Measurements from ENCODE around the gene HINT3.

DNA sequence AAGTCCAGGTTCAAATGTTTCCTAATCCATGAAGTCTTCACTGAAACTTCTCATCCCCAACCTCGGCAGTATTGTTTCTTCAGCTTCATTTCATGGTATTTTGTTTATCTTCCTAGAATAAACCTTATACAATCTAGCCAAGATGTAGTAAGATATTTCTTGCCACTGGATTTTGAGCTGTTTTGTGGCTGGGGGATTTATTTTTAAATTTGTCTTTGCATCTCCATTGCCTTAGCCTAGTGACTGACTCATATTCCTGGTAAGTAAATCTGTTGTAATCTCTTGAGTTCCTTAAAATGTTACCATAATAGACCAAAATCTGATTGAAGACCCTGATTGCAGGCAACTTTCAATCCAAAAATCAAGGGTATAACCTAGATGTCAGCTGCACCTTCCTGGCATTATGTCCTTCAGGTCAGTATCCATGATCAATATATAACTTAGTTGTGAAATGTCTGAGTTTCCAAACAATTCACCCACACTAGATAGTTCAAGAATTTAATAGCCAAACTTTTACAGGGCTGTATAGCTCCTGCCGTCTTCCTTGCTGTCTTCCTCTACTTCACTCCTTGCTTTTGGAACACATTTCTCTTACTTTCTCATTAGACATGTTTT, 25.1 kb downstream of the HINT3 start:
- TF ChIP-seq, protein P1, sequence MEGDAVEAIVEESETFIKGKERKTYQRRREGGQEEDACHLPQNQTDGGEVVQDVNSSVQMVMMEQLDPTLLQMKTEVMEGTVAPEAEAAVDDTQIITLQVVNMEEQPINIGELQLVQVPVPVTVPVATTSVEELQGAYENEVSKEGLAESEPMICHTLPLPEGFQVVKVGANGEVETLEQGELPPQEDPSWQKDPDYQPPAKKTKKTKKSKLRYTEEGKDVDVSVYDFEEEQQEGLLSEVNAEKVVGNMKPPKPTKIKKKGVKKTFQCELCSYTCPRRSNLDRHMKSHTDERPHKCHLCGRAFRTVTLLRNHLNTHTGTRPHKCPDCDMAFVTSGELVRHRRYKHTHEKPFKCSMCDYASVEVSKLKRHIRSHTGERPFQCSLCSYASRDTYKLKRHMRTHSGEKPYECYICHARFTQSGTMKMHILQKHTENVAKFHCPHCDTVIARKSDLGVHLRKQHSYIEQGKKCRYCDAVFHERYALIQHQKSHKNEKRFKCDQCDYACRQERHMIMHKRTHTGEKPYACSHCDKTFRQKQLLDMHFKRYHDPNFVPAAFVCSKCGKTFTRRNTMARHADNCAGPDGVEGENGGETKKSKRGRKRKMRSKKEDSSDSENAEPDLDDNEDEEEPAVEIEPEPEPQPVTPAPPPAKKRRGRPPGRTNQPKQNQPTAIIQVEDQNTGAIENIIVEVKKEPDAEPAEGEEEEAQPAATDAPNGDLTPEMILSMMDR (IDR thresholded peaks at IDR 0.05): no peak
- TF ChIP-seq POLR2A (IDR thresholded peaks at IDR 0.05): no peak
